BE2C (cell line): ENCODE data around the gene MRPS35.

Source experiments
- DNase-seq: peaks from one replicate; pipeline ENCODE4 v3.0.0-alpha.2; 2020
- H3K27me3 ChIP-seq: fragments of 250-450 bp; sonication (Bioruptor Pico); 2 replicates; pipeline ENCODE4 v1.5.1; 2020; ENCODE audit warnings: mild to moderate bottlenecking
- H3K36me3 ChIP-seq: fragments of 250-450 bp; sonication (Bioruptor Pico); 2 replicates; pipeline ENCODE4 v1.5.1; 2020; ENCODE audit warnings: mild to moderate bottlenecking
- H3K4me1 ChIP-seq: fragments of 250-450 bp; sonication (Bioruptor Pico); 2 replicates; pipeline ENCODE4 v1.5.1; 2020
- H3K4me3 ChIP-seq: 2 replicates; pipeline ENCODE4 v1.5.1; 2011; ENCODE audit warnings: low read depth, low read length
- H3K9me3 ChIP-seq: fragments of 250-450 bp; sonication (Bioruptor Pico); 2 replicates; pipeline ENCODE4 v1.5.1; 2020
- CTCF ChIP-seq: IDR thresholded peaks from 2 replicates; pipeline ENCODE4 v1.5.1; 2012; ENCODE audit warnings: mild to moderate bottlenecking, low read depth, low read length

MRPS35 gene

GRCh38 chr12:27771481-27772327, 61.1 kb downstream of the MRPS35 start:
- Histone ChIP-seq H3K9me3 (no peaks in the 10 kb centered on the region), H3K27me3 (no peaks in the 10 kb centered on the region), H3K4me3 (no peak overlapping the region), H3K4me1 (no peaks in the 10 kb centered on the region), H3K36me3 (no peaks in the 10 kb centered on the region)
- no peak for TF ChIP-seq CTCF
- no peak for DNase-seq

GRCh38 chr12:27772328-27773049, 61.9 kb downstream of the MRPS35 start:
- H3K27me3 ChIP-seq = no peaks in the 10 kb centered on the region
- no peaks in the 10 kb centered on the region for H3K4me1 ChIP-seq
- no peaks in the 10 kb centered on the region for H3K9me3 ChIP-seq
- no peak overlapping the region for H3K4me3 ChIP-seq
- H3K36me3 ChIP-seq = no peaks in the 10 kb centered on the region
- DNase-seq = no peak
- no peak for TF ChIP-seq CTCF

GRCh38 chr12:27777141-27777540, 66.5 kb downstream of the MRPS35 start:
- no peak for DNase-seq
- H3K4me1 ChIP-seq = peaks cover 5% of the 10 kb centered on the region
- H3K4me3 ChIP-seq = no peak overlapping the region
- H3K9me3 ChIP-seq = no peaks in the 10 kb centered on the region
- no peaks in the 10 kb centered on the region for H3K27me3 ChIP-seq
- TF ChIP-seq CTCF = no peak
- H3K36me3 ChIP-seq = no peaks in the 10 kb centered on the region; the same call in none of the 2 replicates

GRCh38 chr12:27778206-27778605, 67.6 kb downstream of the MRPS35 start:
- no peak for TF ChIP-seq CTCF
- no peaks in the 10 kb centered on the region; the same call in none of the 2 replicates for H3K36me3 ChIP-seq
- peaks cover 5% of the 10 kb centered on the region for H3K4me1 ChIP-seq
- H3K9me3 ChIP-seq = no peaks in the 10 kb centered on the region
- no peak overlapping the region for H3K4me3 ChIP-seq
- DNase-seq = no peak
- no peaks in the 10 kb centered on the region for H3K27me3 ChIP-seq

GRCh38 chr12:27779416-27779919, 68.8 kb downstream of the MRPS35 start:
- Histone ChIP-seq H3K4me3 (peak overlapping the region; percentile 88), H3K36me3 (no peaks in the 10 kb centered on the region; the same call in none of the 2 replicates), H3K27me3 (no peaks in the 10 kb centered on the region), H3K4me1 (peaks cover 5% of the 10 kb centered on the region), H3K9me3 (no peaks in the 10 kb centered on the region)
- no peak for TF ChIP-seq CTCF
- peak; percentile 54 for DNase-seq
